ENCODE data around the gene TMEM69.

Gene TMEM69

DNA sequence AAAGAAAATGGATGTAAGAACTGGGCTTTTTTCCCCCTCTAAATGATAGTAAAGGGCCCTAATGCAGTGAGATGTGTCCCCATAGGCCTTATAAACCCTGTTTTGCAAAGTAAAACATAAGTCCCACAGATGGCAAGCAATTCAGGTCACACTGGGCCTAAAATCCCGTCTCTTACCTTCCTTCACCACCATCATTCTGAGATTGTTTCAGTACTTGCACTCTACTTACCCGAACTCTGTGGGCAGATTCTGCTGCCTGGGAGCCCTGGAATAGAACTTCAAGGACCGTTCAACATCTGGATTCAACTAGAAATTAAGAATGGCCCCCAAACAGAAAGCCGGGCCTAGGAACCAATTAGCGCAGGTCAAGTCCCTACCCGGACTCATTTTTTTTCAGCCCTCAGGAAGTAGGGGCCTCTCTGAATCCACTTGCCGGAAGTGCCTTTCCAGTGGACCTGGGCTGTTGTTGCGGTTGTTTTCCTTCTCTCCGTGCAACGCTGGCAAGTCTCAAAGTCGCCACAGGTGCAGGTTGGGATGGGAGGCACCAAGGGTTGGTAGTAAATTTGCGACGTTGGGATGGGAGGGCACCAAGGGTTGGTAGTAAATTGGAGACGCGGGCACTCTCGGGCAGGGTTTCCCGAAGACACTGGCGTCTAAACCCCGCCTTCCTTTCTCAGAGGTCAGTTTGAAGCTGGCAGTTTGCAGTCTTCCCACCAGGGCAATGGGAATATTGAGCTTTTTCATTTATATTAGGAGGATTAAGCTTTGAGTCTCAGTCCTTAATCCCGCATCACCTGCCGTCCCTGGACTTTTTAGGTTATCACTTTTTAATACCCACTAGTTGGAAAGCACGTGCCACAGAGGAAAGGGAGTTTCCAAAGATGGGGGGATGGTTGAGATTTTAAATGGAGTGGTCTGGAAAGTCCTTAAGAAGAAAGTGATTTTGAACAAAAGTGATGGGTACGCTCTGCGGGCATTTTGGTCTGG lies at the start of gene TMEM69 (continued):
- TF ChIP-seq, protein P1, sequence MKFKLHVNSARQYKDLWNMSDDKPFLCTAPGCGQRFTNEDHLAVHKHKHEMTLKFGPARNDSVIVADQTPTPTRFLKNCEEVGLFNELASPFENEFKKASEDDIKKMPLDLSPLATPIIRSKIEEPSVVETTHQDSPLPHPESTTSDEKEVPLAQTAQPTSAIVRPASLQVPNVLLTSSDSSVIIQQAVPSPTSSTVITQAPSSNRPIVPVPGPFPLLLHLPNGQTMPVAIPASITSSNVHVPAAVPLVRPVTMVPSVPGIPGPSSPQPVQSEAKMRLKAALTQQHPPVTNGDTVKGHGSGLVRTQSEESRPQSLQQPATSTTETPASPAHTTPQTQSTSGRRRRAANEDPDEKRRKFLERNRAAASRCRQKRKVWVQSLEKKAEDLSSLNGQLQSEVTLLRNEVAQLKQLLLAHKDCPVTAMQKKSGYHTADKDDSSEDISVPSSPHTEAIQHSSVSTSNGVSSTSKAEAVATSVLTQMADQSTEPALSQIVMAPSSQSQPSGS (tag by site-specific recombination; IDR thresholded peaks at IDR 0.05; ENCODE audit: low read depth) = no peak
- peak; percentile 46 for TF ChIP-seq ZBTB21 (tag by site-specific recombination; IDR thresholded peaks at IDR 0.05)
- TF ChIP-seq ZNF292 (tag by site-specific recombination; IDR thresholded peaks at IDR 0.05; ENCODE audit: borderline replicate concordance, low read depth) = no peak
- peak; percentile 70 for TF ChIP-seq SP3 (tag by site-specific recombination; IDR thresholded peaks at IDR 0.05)
- TF ChIP-seq ZNF777 (tag by site-specific recombination; IDR thresholded peaks at IDR 0.05; ENCODE audit: borderline replicate concordance) = no peak; the same call in 1 of the 2 replicates
- no peak for TF ChIP-seq ZNF624 (tag by site-specific recombination; IDR thresholded peaks at IDR 0.05)
- TF ChIP-seq KLF7 (tag by site-specific recombination; IDR thresholded peaks at IDR 0.05; ENCODE audit: borderline replicate concordance) = peak; percentile 49; the same call in 1 of the 2 replicates
- no peak for TF ChIP-seq ZNF138 (tag by site-specific recombination; IDR thresholded peaks at IDR 0.05; ENCODE audit: borderline replicate concordance)
- TF ChIP-seq, protein P2, sequence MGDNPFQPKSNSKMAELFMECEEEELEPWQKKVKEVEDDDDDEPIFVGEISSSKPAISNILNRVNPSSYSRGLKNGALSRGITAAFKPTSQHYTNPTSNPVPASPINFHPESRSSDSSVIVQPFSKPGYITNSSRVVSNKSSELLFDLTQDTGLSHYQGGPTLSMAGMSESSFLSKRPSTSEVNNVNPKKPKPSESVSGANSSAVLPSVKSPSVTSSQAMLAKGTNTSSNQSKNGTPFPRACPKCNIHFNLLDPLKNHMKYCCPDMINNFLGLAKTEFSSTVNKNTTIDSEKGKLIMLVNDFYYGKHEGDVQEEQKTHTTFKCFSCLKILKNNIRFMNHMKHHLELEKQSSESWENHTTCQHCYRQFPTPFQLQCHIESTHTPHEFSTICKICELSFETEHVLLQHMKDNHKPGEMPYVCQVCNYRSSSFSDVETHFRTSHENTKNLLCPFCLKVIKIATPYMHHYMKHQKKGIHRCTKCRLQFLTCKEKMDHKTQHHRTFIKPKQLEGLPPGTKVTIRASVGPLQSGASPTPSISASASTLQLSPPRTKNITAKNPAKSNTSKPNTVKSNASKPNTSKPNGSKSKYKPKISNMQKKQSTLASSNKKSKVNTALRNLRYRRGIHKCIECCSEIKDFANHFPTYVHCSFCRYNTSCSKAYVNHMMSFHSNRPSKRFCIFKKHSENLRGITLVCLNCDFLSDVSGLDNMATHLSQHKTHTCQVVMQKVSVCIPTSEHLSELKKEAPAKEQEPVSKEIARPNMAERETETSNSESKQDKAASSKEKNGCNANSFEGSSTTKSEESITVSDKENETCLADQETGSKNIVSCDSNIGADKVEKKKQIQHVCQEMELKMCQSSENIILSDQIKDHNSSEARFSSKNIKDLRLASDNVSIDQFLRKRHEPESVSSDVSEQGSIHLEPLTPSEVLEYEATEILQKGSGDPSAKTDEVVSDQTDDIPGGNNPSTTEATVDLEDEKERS (tag by site-specific recombination; IDR thresholded peaks at IDR 0.05) = 0 out of 2 replicates have a peak, but pooled peaks have one; percentile 53
- no peak for TF ChIP-seq GLIS2 (tag by site-specific recombination; IDR thresholded peaks at IDR 0.05)
- TF ChIP-seq ZNF10 (tag by site-specific recombination; IDR thresholded peaks at IDR 0.05) = no peak
- TF ChIP-seq, protein P3, sequence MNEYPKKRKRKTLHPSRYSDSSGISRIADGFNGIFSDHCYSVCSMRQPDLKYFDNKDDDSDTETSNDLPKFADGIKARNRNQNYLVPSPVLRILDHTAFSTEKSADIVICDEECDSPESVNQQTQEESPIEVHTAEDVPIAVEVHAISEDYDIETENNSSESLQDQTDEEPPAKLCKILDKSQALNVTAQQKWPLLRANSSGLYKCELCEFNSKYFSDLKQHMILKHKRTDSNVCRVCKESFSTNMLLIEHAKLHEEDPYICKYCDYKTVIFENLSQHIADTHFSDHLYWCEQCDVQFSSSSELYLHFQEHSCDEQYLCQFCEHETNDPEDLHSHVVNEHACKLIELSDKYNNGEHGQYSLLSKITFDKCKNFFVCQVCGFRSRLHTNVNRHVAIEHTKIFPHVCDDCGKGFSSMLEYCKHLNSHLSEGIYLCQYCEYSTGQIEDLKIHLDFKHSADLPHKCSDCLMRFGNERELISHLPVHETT (tag by site-specific recombination; IDR thresholded peaks at IDR 0.05) = peak; percentile 93
- no peak for TF ChIP-seq ZNF157 (tag by site-specific recombination; IDR thresholded peaks at IDR 0.05)
- no peak for TF ChIP-seq GLIS1 (tag by site-specific recombination; IDR thresholded peaks at IDR 0.05)
- no peak for TF ChIP-seq ZFP41 (tag by site-specific recombination; IDR thresholded peaks at IDR 0.05; ENCODE audit: borderline replicate concordance)
- no peak for TF ChIP-seq MEIS1 (CRISPR knock-in tag; IDR thresholded peaks at IDR 0.05; ENCODE audit: borderline replicate concordance)
- TF ChIP-seq, protein P4, sequence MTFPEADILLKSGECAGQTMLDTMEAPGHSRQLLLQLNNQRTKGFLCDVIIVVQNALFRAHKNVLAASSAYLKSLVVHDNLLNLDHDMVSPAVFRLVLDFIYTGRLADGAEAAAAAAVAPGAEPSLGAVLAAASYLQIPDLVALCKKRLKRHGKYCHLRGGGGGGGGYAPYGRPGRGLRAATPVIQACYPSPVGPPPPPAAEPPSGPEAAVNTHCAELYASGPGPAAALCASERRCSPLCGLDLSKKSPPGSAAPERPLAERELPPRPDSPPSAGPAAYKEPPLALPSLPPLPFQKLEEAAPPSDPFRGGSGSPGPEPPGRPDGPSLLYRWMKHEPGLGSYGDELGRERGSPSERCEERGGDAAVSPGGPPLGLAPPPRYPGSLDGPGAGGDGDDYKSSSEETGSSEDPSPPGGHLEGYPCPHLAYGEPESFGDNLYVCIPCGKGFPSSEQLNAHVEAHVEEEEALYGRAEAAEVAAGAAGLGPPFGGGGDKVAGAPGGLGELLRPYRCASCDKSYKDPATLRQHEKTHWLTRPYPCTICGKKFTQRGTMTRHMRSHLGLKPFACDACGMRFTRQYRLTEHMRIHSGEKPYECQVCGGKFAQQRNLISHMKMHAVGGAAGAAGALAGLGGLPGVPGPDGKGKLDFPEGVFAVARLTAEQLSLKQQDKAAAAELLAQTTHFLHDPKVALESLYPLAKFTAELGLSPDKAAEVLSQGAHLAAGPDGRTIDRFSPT (tag by site-specific recombination; IDR thresholded peaks at IDR 0.05) = peak; percentile 42; the same call in 1 of the 2 replicates
- TF ChIP-seq ZNF610 (tag by site-specific recombination; IDR thresholded peaks at IDR 0.05; ENCODE audit: borderline replicate concordance) = no peak; the same call in 1 of the 2 replicates
- TF ChIP-seq ZNF548 (tag by site-specific recombination; IDR thresholded peaks at IDR 0.05) = no peak
- no peak for TF ChIP-seq ZNF211 (tag by site-specific recombination; IDR thresholded peaks at IDR 0.05; ENCODE audit: low read depth)
- no peak for TF ChIP-seq ZNF248 (tag by site-specific recombination; IDR thresholded peaks at IDR 0.05)
- TF ChIP-seq ZNF239 (tag by site-specific recombination; IDR thresholded peaks at IDR 0.05) = no peak
- TF ChIP-seq ZNF223 (tag by site-specific recombination; IDR thresholded peaks at IDR 0.05) = no peak
- peak; percentile 73 for TF ChIP-seq ZNF629 (tag by site-specific recombination; IDR thresholded peaks at IDR 0.05)
- TF ChIP-seq, protein P5, sequence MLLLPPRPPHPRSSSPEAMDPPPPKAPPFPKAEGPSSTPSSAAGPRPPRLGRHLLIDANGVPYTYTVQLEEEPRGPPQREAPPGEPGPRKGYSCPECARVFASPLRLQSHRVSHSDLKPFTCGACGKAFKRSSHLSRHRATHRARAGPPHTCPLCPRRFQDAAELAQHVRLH (tag by site-specific recombination; IDR thresholded peaks at IDR 0.05) = peak; percentile 65
- TF ChIP-seq, protein P6, sequence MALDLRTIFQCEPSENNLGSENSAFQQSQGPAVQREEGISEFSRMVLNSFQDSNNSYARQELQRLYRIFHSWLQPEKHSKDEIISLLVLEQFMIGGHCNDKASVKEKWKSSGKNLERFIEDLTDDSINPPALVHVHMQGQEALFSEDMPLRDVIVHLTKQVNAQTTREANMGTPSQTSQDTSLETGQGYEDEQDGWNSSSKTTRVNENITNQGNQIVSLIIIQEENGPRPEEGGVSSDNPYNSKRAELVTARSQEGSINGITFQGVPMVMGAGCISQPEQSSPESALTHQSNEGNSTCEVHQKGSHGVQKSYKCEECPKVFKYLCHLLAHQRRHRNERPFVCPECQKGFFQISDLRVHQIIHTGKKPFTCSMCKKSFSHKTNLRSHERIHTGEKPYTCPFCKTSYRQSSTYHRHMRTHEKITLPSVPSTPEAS (tag by site-specific recombination; IDR thresholded peaks at IDR 0.05) = 0 out of 2 replicates have a peak, but pooled peaks have one; percentile 8
- TF ChIP-seq ZBTB7A (tag by site-specific recombination; IDR thresholded peaks at IDR 0.05; ENCODE audit: low read depth) = peak; percentile 46; the same call in 1 of the 2 replicates
- TF ChIP-seq ZNF501 (tag by site-specific recombination; IDR thresholded peaks at IDR 0.05) = peak; percentile 91
- peak; percentile 94 for TF ChIP-seq ZNF561 (tag by site-specific recombination; IDR thresholded peaks at IDR 0.05; ENCODE audit: borderline replicate concordance)
- TF ChIP-seq HOXC10 (CRISPR knock-in tag; IDR thresholded peaks at IDR 0.05) = no peak
